GM18517 (cell line): ENCODE measurements around the gene GMPS.
"Not testable (repeated sequence)": the region's sequence is repeated elsewhere in the genome, so short reads cannot be mapped to it uniquely, and the experiment has no call there.

Source experiments
- ATAC-seq: cut with Tn5 transposase; IDR thresholded peaks from one replicate; pipeline ENCODE4 v1.9.1; 2021; ENCODE audit warnings: mild to moderate bottlenecking, moderate library complexity; ENCODE audit not compliant: unreplicated experiment

The GMPS gene

GRCh38 chr3:155870133-155870944 lies at the start of gene GMPS:
Gene GMPS (plus strand): TSS chr3:155870650. CDS start chr3:155870871, 221 bp downstream.
- ATAC-seq: peak; percentile 82

- ATAC-seq: not testable (repeated sequence)
Measured at GRCh38 chr3:155828490-155829098, 41.9 kb upstream of the GMPS start.

GRCh38 chr3:155835341-155836071 lies 34.9 kb upstream of the GMPS start:
- ATAC-seq: no peak

GRCh38 chr3:155843569-155843968 lies 26.9 kb upstream of the GMPS start:
- ATAC-seq: no peak

- no peak for ATAC-seq
Measured at GRCh38 chr3:155846119-155846518, 24.3 kb upstream of the GMPS start.

- ATAC-seq: no peak
Measured at GRCh38 chr3:155847993-155848392, 22.5 kb upstream of the GMPS start.

- ATAC-seq: not testable (repeated sequence)
Measured at GRCh38 chr3:155849404-155849803, 21.0 kb upstream of the GMPS start.

GRCh38 chr3:155852341-155852740 lies 18.1 kb upstream of the GMPS start:
- no peak for ATAC-seq

- peak; percentile 3 for ATAC-seq
Measured at GRCh38 chr3:155853214-155854140, 17.0 kb upstream of the GMPS start.

GRCh38 chr3:155854141-155854940 lies 16.1 kb upstream of the GMPS start, which contains the start of gene SLC33A1:
Gene SLC33A1 (minus strand): TSS chr3:155854427. CDS start chr3:155853997, 430 bp downstream.
- ATAC-seq: peak; percentile 94

- ATAC-seq: peak; percentile 67
Measured at GRCh38 chr3:155859859-155860258, 10.6 kb upstream of the GMPS start.

- not testable (repeated sequence) for ATAC-seq
Measured at GRCh38 chr3:155860424-155860823, 10.0 kb upstream of the GMPS start.

GRCh38 chr3:155861476-155862183 lies 8.8 kb upstream of the GMPS start:
- no peak for ATAC-seq

- not testable (repeated sequence) for ATAC-seq
Measured at GRCh38 chr3:155862290-155862982, 8.0 kb upstream of the GMPS start.

GRCh38 chr3:155863072-155863784 lies 7.2 kb upstream of the GMPS start:
- ATAC-seq: no peak

GRCh38 chr3:155869691-155870090 lies 759 bp upstream of the GMPS start:
- no peak for ATAC-seq

GRCh38 chr3:155870945-155871745 lies 695 bp downstream of the GMPS start:
- ATAC-seq: peak; percentile 20
